ENCODE measurements around the gene QPRT. TPM values are rescaled to one million over a fixed set of nuclear protein-coding genes. Genes with fewer than 3 reads are reported as not detected.
"Not testable (repeated sequence)": the region's sequence is repeated elsewhere in the genome, so short reads cannot be mapped to it uniquely, and the experiment has no call there.

Gene QPRT
- total and polyA plus RNA-seq, 2 of the 8 experiments (the other 6 are each of a cell fraction or from before 2014, with no cell fraction given), result 89.0 to 102 TPM

- not testable (repeated sequence) for H3K18ac ChIP-seq (ENCODE audit: extremely low read depth, low read length); H4K91ac ChIP-seq (replicated peaks; ENCODE audit: insufficient read length, low read length); H3K9ac ChIP-seq (replicated peaks in 1 of 4; ENCODE audit: extremely low read depth in 1 of 4, low read depth in 3 of 4, low read length in 3 of 4); H2BK120ac ChIP-seq (replicated peaks; ENCODE audit: low read depth, low read length); H3K79me1 ChIP-seq (ENCODE audit: low read depth, low read length); H3K9me3 ChIP-seq (ENCODE audit: insufficient read depth in 2 of 2, low read depth in 1 of 2, low read length in 1 of 2); FAIRE-seq; H3K4me1 ChIP-seq (replicated peaks in 1 of 4; ENCODE audit: control insufficient read depth in 3 of 4, insufficient read depth in 4 of 4, low read length in 3 of 4); H3K4me3 ChIP-seq (ENCODE audit: extremely low read depth in 1 of 4, insufficient read depth in 2 of 4, low read depth in 3 of 4, low read length in 4 of 4); H3K23ac ChIP-seq (ENCODE audit: insufficient read length); H2AK5ac ChIP-seq (ENCODE audit: low read depth, low read length); H2BK20ac ChIP-seq (ENCODE audit: low read length); H2BK12ac ChIP-seq (ENCODE audit: low read depth, low read length); H3K23me2 ChIP-seq (ENCODE audit: low read depth, low read length); H2BK15ac ChIP-seq (ENCODE audit: low read length); H2AFZ ChIP-seq (ENCODE audit: low read length); H4K5ac ChIP-seq (ENCODE audit: insufficient read length, low read depth, low read length); H3K27ac ChIP-seq (ENCODE audit: low read depth, low read length); H3K56ac ChIP-seq (replicated peaks; ENCODE audit: insufficient read length, low read depth, low read length); H3K4ac ChIP-seq (replicated peaks; ENCODE audit: insufficient read length, low read depth, low read length); DNase-seq (ENCODE audit: low read depth in 1 of 2, low spot score in 2 of 2); H3K79me2 ChIP-seq (ENCODE audit: control insufficient read depth in 1 of 2, insufficient read depth in 2 of 2, low read length in 2 of 2); H4K8ac ChIP-seq (ENCODE audit: extremely low read depth, insufficient read depth, low read length); H3K4me2 ChIP-seq (ENCODE audit: insufficient read depth in 1 of 2, low read depth in 2 of 2, low read length in 2 of 2); H2BK5ac ChIP-seq (ENCODE audit: low read depth, low read length); H3K14ac ChIP-seq (ENCODE audit: insufficient read length); H3K27me3 ChIP-seq (replicated peaks in 1 of 4; ENCODE audit: control insufficient read depth in 3 of 4, extremely low read depth in 1 of 4, insufficient read depth in 3 of 4, low read length in 3 of 4)
- ChIA-PET POLR2A (ENCODE audit: partially characterized antibody) (interaction anchor here (1.1 to 26.3 kb wide), 11 partner anchors 8 to 54 kb away, joined by 4 to 490 read pairs (median 7); partner anchors contain the start of gene KIF22), CTCF (ENCODE audit: partially characterized antibody) (interaction anchor here (1.2 to 1.6 kb wide), 2 partner anchors 12 to 49 kb away, joined by 3 to 10 read pairs; no protein-coding TSS in a partner anchor)
- peaks cover 10 to 23% of the 10 kb centered on the region in 2 experiments for H4K20me1 ChIP-seq (replicated peaks in 1 of 2; ENCODE audit: control insufficient read depth in 1 of 2, insufficient read depth in 2 of 2, low read length in 2 of 2)
- peak in 1 of 2 experiments; percentile 41; a peak in 1 of 3 replicates for TF ChIP-seq POLR2A (IDR thresholded peaks at IDR 0.05; ENCODE audit: control extremely low read depth in 1 of 2, low read depth in 2 of 2, low read length in 2 of 2)
- peaks cover 2 to 22% (median 4%) of the 10 kb centered on the region in 4 experiments; a peak in 6 of 8 replicates for H3K36me3 ChIP-seq (ENCODE audit: control insufficient read depth in 2 of 4, insufficient read depth in 4 of 4, low read length in 3 of 4)
- 91% methylated on average over 6 of the region's 6 CpGs; no CpG with 5 or more reads in 1 of the 2 experiments for WGBS, 2 experiments (ENCODE audit: extremely low coverage in 1 of 2, insufficient coverage in 1 of 2, insufficient read length in 1 of 2, insufficient replicate concordance in 2 of 2, low coverage in 1 of 2, low lambda C conversion rate in 2 of 2, missing lambda C conversion rate in 1 of 2)
Observed at GRCh38 chr16:29739927-29740629, 61.1 kb downstream of the QPRT start.
